T-helper 2 cell treated with Interferon-gamma antibody and Interleukin-4, amounts not matched to agents 100 ng/mL and 5 ng/mL, for 36 hours (primary cell): Measurements from ENCODE around the gene MBTD1. TPM values are rescaled to one million over a fixed set of nuclear protein-coding genes. Genes with fewer than 3 reads are reported as not detected.

Source experiments
- intact Hi-C: fragments of 100-400 bp; cut with micrococcal nuclease; formaldehyde crosslinking; loops from one replicate; pipeline ENCODE4 v1.15.1; 2023
- total RNA-seq: library from RNA; stranded (reverse); gene quantifications from 2 replicates; pipeline ENCODE4 v1.2.3, GENCODE V29; 2022

The MBTD1 gene
- total RNA-seq, 1 donor from 2014 or later = 13.0 TPM

DNA sequence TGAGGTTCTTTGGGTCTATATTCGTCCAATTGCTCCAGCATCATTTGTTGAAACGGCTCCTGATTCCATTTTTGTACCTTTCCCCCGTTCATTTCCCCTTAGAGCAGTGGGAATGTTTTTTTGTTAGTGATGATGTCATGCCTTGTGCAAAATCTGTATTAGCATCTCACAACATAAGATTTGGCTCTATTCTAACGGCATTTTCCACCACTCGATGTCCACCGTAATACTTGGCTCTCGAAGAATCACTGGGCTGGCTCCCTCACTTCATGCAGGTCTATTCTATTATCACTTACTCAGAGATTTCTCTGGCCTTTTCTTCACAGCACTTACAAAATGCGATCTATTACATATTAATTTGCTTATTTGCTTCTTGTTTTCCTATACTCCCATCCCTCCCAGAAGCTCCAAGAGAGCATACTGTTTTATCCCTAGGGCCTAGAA is 107.1 kb downstream of the MBTD1 start:
- intact Hi-C loops = loop anchor here (1.0 to 10.0 kb wide), 8 partner anchors 14 to 445 kb away; partner anchors contain the start of genes ANKRD40, MBTD1, NME2 and TOB1

DNA sequence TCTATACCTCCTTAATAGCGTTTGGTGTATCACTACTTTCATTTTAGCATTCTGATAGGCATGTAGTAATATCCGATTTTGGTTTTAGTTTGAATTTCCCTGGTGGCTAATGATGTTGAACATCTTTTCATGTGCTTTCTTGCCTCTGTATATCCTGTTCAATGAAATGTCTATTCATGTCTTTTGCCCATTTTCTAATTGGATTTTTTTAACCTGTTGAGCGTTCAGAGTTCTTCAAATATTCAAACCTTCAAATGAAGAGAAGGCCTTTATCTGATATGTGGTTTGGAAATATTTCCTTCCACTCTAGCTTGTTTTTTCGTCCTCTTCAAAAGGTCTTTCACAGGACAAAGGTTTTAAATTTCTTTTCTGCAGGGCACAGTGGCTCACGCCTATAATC is 108.9 kb downstream of the MBTD1 start:
- intact Hi-C loops = loop anchor here (5.0 to 10.0 kb wide), 3 partner anchors 116 to 369 kb away; partner anchors contain the start of gene TOB1

DNA sequence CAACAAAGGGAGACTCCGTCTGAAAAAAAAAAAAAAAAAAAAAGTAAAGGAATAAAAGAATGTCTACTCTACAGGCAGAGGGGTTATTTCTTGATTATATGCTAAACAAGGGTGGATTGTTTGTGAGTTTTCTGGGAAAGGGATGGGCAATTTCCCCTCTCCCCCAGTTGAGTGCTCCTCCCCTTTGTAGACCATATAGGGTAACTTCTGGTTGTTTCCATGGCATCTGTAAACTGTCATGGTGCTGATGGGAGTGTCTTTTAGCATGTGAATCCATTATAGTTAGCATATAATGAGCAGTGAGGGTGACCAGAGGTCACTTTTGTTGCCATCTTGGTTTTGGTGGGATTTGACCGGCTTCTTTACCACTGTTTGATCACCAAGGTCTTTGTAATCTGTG is 110.7 kb downstream of the MBTD1 start:
- intact Hi-C loops = no loop called here

DNA sequence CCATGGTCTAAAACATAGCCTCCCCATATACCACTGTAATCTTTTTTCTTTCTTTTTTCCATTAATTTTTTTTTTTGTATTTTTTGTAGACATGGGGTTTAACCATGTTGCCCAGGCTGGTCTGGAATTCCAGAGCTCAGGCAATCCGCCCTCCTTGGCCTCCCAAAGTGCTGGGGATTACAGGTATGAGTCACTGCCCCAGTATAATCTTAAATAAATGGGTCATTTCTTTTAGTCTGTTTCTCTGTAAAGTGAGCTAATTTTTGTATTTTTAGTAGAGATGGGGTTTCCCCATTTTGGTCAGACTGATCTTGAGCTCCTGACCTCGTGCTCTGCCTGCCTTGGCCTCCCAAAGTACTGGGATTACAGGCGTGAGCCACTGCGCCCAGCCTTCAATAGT is 112.2 kb downstream of the MBTD1 start:
- intact Hi-C loops = no loop called here

DNA sequence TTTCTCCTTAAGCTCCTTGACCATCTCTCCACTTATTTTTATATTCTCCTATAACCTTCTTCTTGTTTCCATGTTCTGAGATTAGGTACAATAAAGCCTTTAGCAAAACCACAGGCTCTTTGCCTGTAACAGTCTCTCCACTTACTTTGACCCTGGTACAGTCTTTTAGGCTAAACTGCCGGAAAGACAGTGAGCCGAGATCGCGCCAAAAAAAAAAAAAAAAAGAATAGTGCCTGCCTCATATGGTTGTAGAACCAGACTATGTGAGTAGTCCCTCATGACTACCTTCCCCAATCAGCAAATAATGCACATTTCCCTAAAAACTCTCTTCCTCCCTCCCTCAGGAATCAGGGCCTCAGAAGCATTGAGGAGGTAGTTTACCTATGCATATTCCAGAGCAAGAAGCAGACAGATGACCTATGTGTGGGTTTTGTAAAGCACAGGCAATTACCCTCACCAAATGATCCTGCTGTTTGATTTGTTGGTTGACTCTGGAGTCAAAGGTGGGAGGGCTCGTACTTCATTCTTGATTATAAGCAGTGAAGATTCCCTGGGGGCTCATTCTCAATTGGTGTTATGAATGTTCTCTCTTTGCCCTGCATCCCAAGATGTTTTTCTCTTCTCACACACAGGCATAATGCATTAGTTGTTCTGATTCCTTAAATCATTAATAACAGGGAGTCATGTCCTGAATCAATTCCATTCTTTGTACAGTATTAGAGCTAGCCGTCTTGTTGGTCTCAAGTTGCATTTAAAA is 115.4 kb downstream of the MBTD1 start:
- intact Hi-C loops = no loop called here

DNA sequence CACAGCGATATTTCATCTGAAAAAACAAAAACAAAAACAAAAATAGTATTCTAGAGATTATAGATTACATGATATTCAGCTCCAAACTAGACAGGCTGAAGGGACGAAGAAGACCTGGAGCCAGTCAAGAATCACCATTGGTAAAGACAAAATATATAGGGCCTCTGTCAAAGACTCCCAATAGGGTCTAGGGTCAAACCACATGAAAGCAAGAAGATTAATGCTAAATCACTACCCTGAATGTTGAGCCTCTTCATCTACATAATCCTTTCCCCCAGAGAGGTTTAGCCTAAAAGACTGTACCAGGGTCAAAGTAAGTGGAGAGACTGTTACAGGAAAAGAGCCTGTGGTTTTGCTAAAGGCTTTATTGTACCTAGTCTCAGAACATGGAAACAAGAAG is 117.3 kb downstream of the MBTD1 start:
- intact Hi-C loops = no loop called here

- intact Hi-C loops = no loop called here
Observed at GRCh38 chr17:51135956-51136355, 123.9 kb downstream of the MBTD1 start.

DNA sequence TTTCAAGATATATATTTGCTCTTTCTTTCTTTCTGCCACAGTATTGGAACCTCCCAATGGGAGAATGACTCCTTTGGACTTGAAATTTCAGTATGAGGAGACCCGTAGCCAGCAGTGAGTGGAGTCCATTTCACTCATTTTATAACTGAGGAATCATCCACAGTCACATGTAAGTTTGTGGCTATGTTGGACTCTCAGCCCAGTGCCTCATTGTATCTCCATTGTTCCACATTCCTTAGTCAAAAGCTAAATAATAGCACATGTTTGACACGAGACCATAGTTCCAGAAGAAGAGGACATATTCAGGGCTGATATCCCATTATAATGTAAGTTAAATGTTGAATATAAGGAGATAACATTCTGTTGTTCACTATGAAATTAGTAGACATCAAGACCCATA is 126.5 kb downstream of the MBTD1 start:
- intact Hi-C loops = no loop called here

DNA sequence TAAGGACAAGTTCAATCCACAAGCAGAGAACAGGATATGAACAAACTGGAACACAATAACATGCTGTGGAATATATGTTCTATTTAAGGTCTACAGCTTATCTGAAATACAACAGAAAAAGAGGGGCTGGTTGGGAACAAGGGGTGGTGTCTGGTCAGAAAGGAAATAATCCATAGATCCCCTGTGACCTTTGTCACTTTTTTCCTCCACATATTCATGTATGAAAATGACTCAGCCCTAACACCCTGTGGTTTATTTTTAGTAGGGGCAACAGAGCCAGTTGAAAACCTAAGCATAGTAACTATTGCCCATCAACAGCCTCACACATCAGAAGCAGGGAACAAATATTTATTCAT is 126.9 kb downstream of the MBTD1 start:
- intact Hi-C loops = no loop called here

DNA sequence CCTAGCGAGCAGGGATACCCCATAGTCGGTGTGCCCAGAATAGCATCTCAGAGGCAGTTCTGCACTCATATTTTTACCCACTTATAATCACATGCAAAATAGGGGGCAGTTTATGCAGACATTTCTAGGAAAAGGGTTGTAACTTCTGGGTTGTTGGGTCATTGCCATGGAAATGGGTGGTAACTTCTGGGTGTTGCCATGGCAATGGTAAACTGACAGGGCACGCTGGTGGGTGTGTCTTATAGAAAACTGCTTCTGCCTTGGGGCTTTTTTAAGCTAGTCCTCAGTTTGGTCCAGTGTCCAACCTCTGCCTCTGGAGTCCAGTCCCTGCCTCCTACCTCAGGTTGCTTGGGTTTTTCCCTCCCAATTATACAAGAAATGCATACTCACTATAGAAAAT is 131.8 kb downstream of the MBTD1 start:
- intact Hi-C loops = loop anchor here (10.0 kb wide), 1 partner anchor 983 kb away; no protein-coding TSS in a partner anchor

Other genes with a start within 250 kb of the MBTD1 start
- 48.2 and 50.8 TPM in 2 replicates for gene SPAG9, start 139.2 kb downstream of the MBTD1 start, total RNA-seq
- gene NME1, start 106.5 kb downstream of the MBTD1 start, total RNA-seq = 185 and 197 TPM in 2 replicates
- gene NME2, start 93.6 kb downstream of the MBTD1 start, total RNA-seq = 544 and 554 TPM in 2 replicates
- 54.0 and 55.5 TPM in 2 replicates for gene UTP18, start 497 bp upstream of the MBTD1 start, total RNA-seq